HepG2 (cell line): Measurements from ENCODE around the gene FAM219A. TPM values are rescaled to one million over a fixed set of nuclear protein-coding genes. Genes with fewer than 3 reads are reported as not detected.

Source experiments
- ATAC-seq: fragments of 200-7000 bp; cut with Tn5 transposase; 3 replicates; pipeline ENCODE4 v1.9.1; 2020; ENCODE audit warnings: mild to moderate bottlenecking, moderate library complexity
- BruUV-seq: library from RNA; stranded (reverse); fragments of 400-500 nt; replicated peaks from 2 replicates; lab custom pipeline; 2021; lab: Mats Ljungman, UMichigan
- CTCF ChIA-PET: fragments of 300-600 bp; formaldehyde crosslinking; extraction: SDS; loops from one replicate; lab custom pipeline; 2021; ENCODE audit warnings: low total read pairs, inconsistent platforms, low intra/inter-chr PET ratio; lab: Yijun Ruan, JAX
- POLR2A ChIA-PET: fragments of 350-600 bp; sonication (Branson Sonifier 250); formaldehyde crosslinking; loops from one replicate; lab custom pipeline; 2020; ENCODE audit warnings: antibody characterized with exemption, inconsistent platforms; lab: Yijun Ruan, JAX
- DNase-seq: peaks from one replicate; pipeline ENCODE4 v3.0.0-alpha.2; 2015; ENCODE audit warnings: low spot score
- FAIRE-seq: peaks from 3 replicates; lab custom pipeline; 2011; peaks lifted over from hg19 to GRCh38; lab: Jason Lieb, UNC
- H2AFZ ChIP-seq: one replicate; pipeline ENCODE4 v1.6.1; 2011; ENCODE audit warnings: low read length, inconsistent platforms
- H3K27ac ChIP-seq: fragments of 300-600 bp; 3 replicates; pipeline ENCODE4 v1.8.0; 2011; ENCODE audit warnings: mixed run types, mild to moderate bottlenecking, mixed read lengths, low read length, inconsistent platforms; ENCODE audit not compliant: insufficient read depth; ENCODE audit errors: extremely low read length
- H3K27me3 ChIP-seq, 2 experiments: fragments of 200-600 bp in 1 of 2; 2 replicates in 1 of 2; 3 replicates in 1 of 2; pipeline versions ENCODE4 v1.6.0 to v1.8.0; 2011; ENCODE audit warnings: low read length in 2 of 2, mild to moderate bottlenecking in 2 of 2, moderate library complexity in 2 of 2, inconsistent platforms in 1 of 2; ENCODE audit not compliant: insufficient read depth in 2 of 2, control insufficient read depth in 1 of 2
- H3K36me3 ChIP-seq, 2 experiments: fragments of 200-600 bp in 1 of 2; replicated peaks in 1 of 2; 2 replicates in 1 of 2; 3 replicates in 1 of 2; pipeline versions ENCODE4 v1.5.1 to v1.8.0; 2011; ENCODE audit warnings: low read length in 2 of 2, inconsistent platforms in 1 of 2; ENCODE audit not compliant: insufficient read depth in 2 of 2, control insufficient read depth in 1 of 2
- H3K4me1 ChIP-seq: 2 replicates; pipeline ENCODE4 v1.5.1; 2012; ENCODE audit warnings: low read length, inconsistent platforms; ENCODE audit not compliant: insufficient read depth
- H3K4me2 ChIP-seq: 2 replicates; pipeline ENCODE4 v1.6.0; 2011; ENCODE audit warnings: low read depth, low read length, inconsistent platforms
- H3K4me3 ChIP-seq, 3 experiments: fragments of 200-600 bp in 1 of 3; sonication (generic), shearing (Covaris generic) in 1 of 3; replicated peaks in 1 of 3; 2 replicates each; pipeline ENCODE4 v1.5.1; 2011 to 2016; ENCODE audit warnings: low read length in 3 of 3, inconsistent platforms in 2 of 3, low read depth in 2 of 3, mild to moderate bottlenecking in 2 of 3, control low read depth in 1 of 3, mixed read lengths in 1 of 3; ENCODE audit not compliant: insufficient read depth in 1 of 3
- H3K79me2 ChIP-seq: one replicate; pipeline ENCODE4 v1.6.1; 2011; ENCODE audit warnings: low read length, inconsistent platforms; ENCODE audit not compliant: insufficient read depth
- H3K9ac ChIP-seq: 2 replicates; pipeline ENCODE4 v1.6.0; 2011; ENCODE audit warnings: mild to moderate bottlenecking, low read depth, low read length, inconsistent platforms; ENCODE audit not compliant: insufficient read depth
- H3K9me3 ChIP-seq: 2 replicates; pipeline ENCODE4 v1.5.1; 2012; ENCODE audit warnings: mild to moderate bottlenecking, low read length
- H4K20me1 ChIP-seq: 2 replicates; pipeline ENCODE4 v1.6.0; 2011; ENCODE audit warnings: inconsistent platforms, mild to moderate bottlenecking, low read length, moderate library complexity; ENCODE audit not compliant: insufficient read depth
- AGO2 ChIP-seq: fragments of 200-400 bp; formaldehyde crosslinking; optimal IDR thresholded peaks from 2 replicates; pipeline ENCODE3; 2017; ENCODE audit warnings: mild to moderate bottlenecking, low read depth, low read length, moderate library complexity
- DRAP1 ChIP-seq: IDR thresholded peaks from 2 replicates; pipeline ENCODE4 v1.6.1; 2016; ENCODE audit warnings: missing genetic modification reagents, missing compliant biosample characterization
- FOSL1 ChIP-seq: sonication (generic); formaldehyde crosslinking; IDR thresholded peaks from 2 replicates; pipeline ENCODE4 v1.9.0; 2021; ENCODE audit warnings: missing genetic modification reagents, borderline replicate concordance
- HOMEZ ChIP-seq: IDR thresholded peaks from 2 replicates; pipeline ENCODE4 v1.6.1; 2016; ENCODE audit warnings: low read depth
- KLF6 ChIP-seq: IDR thresholded peaks from 2 replicates; pipeline ENCODE4 v1.8.0; 2016; ENCODE audit warnings: missing biosample characterization, missing genetic modification reagents
- NKX3-1 ChIP-seq: sonication (generic); formaldehyde crosslinking; IDR thresholded peaks from 2 replicates; pipeline ENCODE4 v1.5.0; 2020; ENCODE audit warnings: missing genetic modification reagents
- NR2C2 ChIP-seq: sonication (generic); formaldehyde crosslinking; IDR thresholded peaks from 2 replicates; pipeline ENCODE4 v1.4.0; 2020; ENCODE audit warnings: missing genetic modification reagents, mild to moderate bottlenecking, moderate library complexity, borderline replicate concordance
- SMARCC2 ChIP-seq: fragments of 450-650 bp; IDR thresholded peaks from 2 replicates; pipeline ENCODE4 v1.6.1; 2017; ENCODE audit warnings: antibody characterized with exemption, mild to moderate bottlenecking
- SOX13 ChIP-seq, 3 experiments: fragments of 450-650 bp in 1 of 3; sonication (generic) in 1 of 3; formaldehyde crosslinking in 1 of 3; IDR thresholded peaks in 2 of 3; conservative IDR thresholded peaks in 1 of 3; 2 replicates each; pipeline versions ENCODE4 v1.5.0 to v1.6.1; 2016 to 2020; ENCODE audit warnings: antibody characterized with exemption in 1 of 3, mild to moderate bottlenecking in 1 of 3, missing compliant biosample characterization in 1 of 3, missing genetic modification reagents in 1 of 3, moderate library complexity in 1 of 3
- THYN1 ChIP-seq: sonication (generic); formaldehyde crosslinking; IDR thresholded peaks from 2 replicates; pipeline ENCODE4 v1.8.1; 2023; ENCODE audit warnings: low read depth, mild to moderate bottlenecking, moderate library complexity, missing genetic modification reagents, borderline replicate concordance
- ZBTB34 ChIP-seq: sonication (generic); formaldehyde crosslinking; IDR thresholded peaks from 2 replicates; pipeline ENCODE4 v1.8.0; 2022; ENCODE audit warnings: mild to moderate bottlenecking, missing genetic modification reagents
- ZNF296 ChIP-seq: sonication (generic); formaldehyde crosslinking; conservative IDR thresholded peaks from 2 replicates; pipeline ENCODE4 v1.5.0; 2020; ENCODE audit warnings: mild to moderate bottlenecking, missing genetic modification reagents
- ZNF552 ChIP-seq: sonication (generic); formaldehyde crosslinking; IDR thresholded peaks from 2 replicates; pipeline ENCODE4 v1.9.0; 2022; ENCODE audit warnings: missing genetic modification reagents, mild to moderate bottlenecking, borderline replicate concordance
- ZNF574 ChIP-seq: sonication (generic); formaldehyde crosslinking; IDR thresholded peaks from 2 replicates; pipeline ENCODE4 v1.4.0; 2020; ENCODE audit warnings: missing genetic modification reagents
- ZNF770 ChIP-seq: sonication (generic); formaldehyde crosslinking; IDR thresholded peaks from 2 replicates; pipeline ENCODE4 v1.5.0; 2020; ENCODE audit warnings: mild to moderate bottlenecking, missing genetic modification reagents
- ZSCAN25 ChIP-seq: sonication (generic); formaldehyde crosslinking; IDR thresholded peaks from 2 replicates; pipeline ENCODE4 v1.8.0; 2022; ENCODE audit warnings: mild to moderate bottlenecking, missing genetic modification reagents
- in situ Hi-C: cut with HindIII; loops from 2 replicates; pipeline ENCODE4 v1.10.0; 2017; ENCODE audit warnings: low pct_unique_long_range_greater_than_20kb; ENCODE audit not compliant: extremely low pct_ligation_motif_present
- intact Hi-C: fragments of 100-400 bp; cut with micrococcal nuclease; formaldehyde crosslinking; loops from one replicate; pipeline ENCODE4 v1.10.0; 2022; ENCODE audit not compliant: unreplicated experiment
- polyA plus RNA-seq, 8 experiments: library from polyadenylated mRNA; depleted of rRNA in 3 of 8; stranded (reverse) in 7 of 8; unstranded in 1 of 8; fragments of >200 nt; fragmentation: Illumina TruSeq in 4 of 8; extraction: Trizol in 4 of 8; gene quantifications; 2 replicates each; pipeline versions ENCODE4 v1.2.1 to v1.2.3, GENCODE V29; 2011 to 2016; ENCODE audit warnings: low read depth in 4 of 8, missing spikeins in 1 of 8, mixed read lengths in 1 of 8; ENCODE audit not compliant: insufficient read depth in 1 of 8
- total RNA-seq, 5 experiments: library from RNA; depleted of rRNA; stranded (reverse); fragments of >200 nt; fragmentation: Illumina TruSeq; extraction: Trizol; gene quantifications; 2 replicates each; pipeline ENCODE4 v1.2.3, GENCODE V29; 2016; ENCODE audit warnings: low read depth in 1 of 5

FAM219A gene
- total and polyA plus RNA-seq, 2 of the 13 experiments (the other 11 are each of a cell fraction or from before 2014, with no cell fraction given): 3.9 to 6.4 TPM

- CTCF ChIA-PET: no interaction called here
- ATAC-seq: no peak
- BruUV-seq: no TSS peak
These were observed 14.4 kb downstream of the FAM219A start for GRCh38 chr9:34443976-34444375.

More at GRCh38 chr9:34443976-34444375, 14.4 kb downstream of the FAM219A start:
- no peak overlapping the region for H3K4me2 ChIP-seq
- no peak overlapping the region for H3K4me3 ChIP-seq
- no peaks in the 10 kb centered on the region for H3K36me3 ChIP-seq
- no peak overlapping the region for H3K27ac ChIP-seq
- no peak for FAIRE-seq
- no peaks in the 10 kb centered on the region for H3K79me2 ChIP-seq
- no peak for DNase-seq
- no peaks in the 10 kb centered on the region for H4K20me1 ChIP-seq
- in situ Hi-C loops: loop anchor here (5.0 kb wide), 1 partner anchor 158 kb away; no protein-coding TSS in a partner anchor
- H2AFZ ChIP-seq: no peak overlapping the region
- H3K4me1 ChIP-seq: peaks cover 10% of the 10 kb centered on the region; the same call in 1 of the 2 replicates
- H3K27me3 ChIP-seq: no peaks in the 10 kb centered on the region
- POLR2A ChIA-PET: no interaction called here
- intact Hi-C loops: no loop called here
- TF ChIP-seq ZSCAN25 (CRISPR knock-in tag) (no peak), HOMEZ (no peak), KLF6 (no peak), SMARCC2 (no peak), THYN1 (CRISPR knock-in tag) (no peak), DRAP1 (CRISPR knock-in tag) (no peak), ZNF552 (no peak), NKX3-1 (CRISPR knock-in tag) (no peak), ZNF770 (CRISPR knock-in tag) (no peak), ZNF296 (CRISPR knock-in tag) (no peak), ZNF574 (CRISPR knock-in tag) (no peak), SOX13 (IDR thresholded peaks at IDR 0.05) (no peak), SOX13 (CRISPR knock-in tag; conservative IDR thresholded peaks at IDR 0.05 in 1 of 2, IDR thresholded peaks at IDR 0.05 in 1 of 2) (no peak), FOSL1 (no peak), NR2C2 (CRISPR knock-in tag) (no peak), ZBTB34 (CRISPR knock-in tag) (no peak), AGO2 (no peak)
- no peaks in the 10 kb centered on the region for H3K9me3 ChIP-seq
- no peak overlapping the region for H3K9ac ChIP-seq
